Loucy (cell line): ENCODE measurements around the gene NTRK1.
"Not testable (repeated sequence)": the region's sequence is repeated elsewhere in the genome, so short reads cannot be mapped to it uniquely, and the experiment has no call there.

Experiments used
- H2AFZ ChIP-seq: fragments of 200-600 bp; sonication (generic); 2 replicates; pipeline ENCODE4 v1.6.0; 2016; ENCODE audit warnings: antibody characterized with exemption, mild to moderate bottlenecking, low read length, moderate library complexity
- H3F3A ChIP-seq: fragments of 200-600 bp; 2 replicates; pipeline ENCODE4 v1.6.0; 2016; ENCODE audit warnings: antibody characterized with exemption, low read depth, mild to moderate bottlenecking
- H3K27me3 ChIP-seq: fragments of 200-600 bp; sonication (generic); 2 replicates; pipeline ENCODE4 v1.6.1; 2014; ENCODE audit warnings: low read length, mild to moderate bottlenecking; ENCODE audit not compliant: insufficient read depth, poor library complexity, severe bottlenecking
- H3K36me3 ChIP-seq: fragments of 200-600 bp; sonication (generic); 2 replicates; pipeline ENCODE4 v1.6.1; 2016; ENCODE audit warnings: low read length; ENCODE audit not compliant: insufficient read depth
- H3K4me1 ChIP-seq: fragments of 200-600 bp; sonication (generic); 2 replicates; pipeline ENCODE4 v1.5.1; 2014; ENCODE audit warnings: low read length, mild to moderate bottlenecking; ENCODE audit not compliant: insufficient read depth, poor library complexity, severe bottlenecking
- H3K4me2 ChIP-seq: fragments of 200-600 bp; sonication (generic); 2 replicates; pipeline ENCODE4 v1.6.0; 2014; ENCODE audit warnings: antibody characterized with exemption, low read length, low read depth, mild to moderate bottlenecking; ENCODE audit not compliant: poor library complexity, severe bottlenecking
- H3K4me3 ChIP-seq: fragments of 200-600 bp; sonication (generic); 2 replicates; pipeline ENCODE4 v1.5.1; 2014; ENCODE audit warnings: low read length, mild to moderate bottlenecking, mixed read lengths; ENCODE audit not compliant: poor library complexity, severe bottlenecking
- H3K79me2 ChIP-seq: fragments of 200-600 bp; sonication (generic); 2 replicates; pipeline ENCODE4 v1.6.1; 2014; ENCODE audit warnings: low read length; ENCODE audit not compliant: insufficient read depth
- H3K9ac ChIP-seq: fragments of 200-600 bp; sonication (generic); 2 replicates; pipeline ENCODE4 v1.6.0; 2014; ENCODE audit warnings: mild to moderate bottlenecking, low read depth, low read length, moderate library complexity; ENCODE audit not compliant: poor library complexity, severe bottlenecking
- H3K9me2 ChIP-seq: fragments of 200-600 bp; sonication (generic); replicated peaks from 2 replicates; pipeline ENCODE4 v1.6.1; 2016; ENCODE audit warnings: low read depth, low read length, mixed read lengths
- H3K9me3 ChIP-seq: fragments of 200-600 bp; sonication (generic); 2 replicates; pipeline ENCODE4 v1.6.1; 2014; ENCODE audit warnings: mild to moderate bottlenecking, antibody characterized with exemption, low read length, low read depth; ENCODE audit not compliant: insufficient read depth
- H4K20me1 ChIP-seq: fragments of 200-600 bp; sonication (generic); 2 replicates; pipeline ENCODE4 v1.6.0; 2014; ENCODE audit warnings: antibody characterized with exemption, low read length, mild to moderate bottlenecking; ENCODE audit not compliant: insufficient read depth, poor library complexity, severe bottlenecking
- EZH2phosphoT487 ChIP-seq: fragments of 200-600 bp; IDR thresholded peaks from 2 replicates; pipeline ENCODE4 v1.6.1; 2018; ENCODE audit warnings: antibody characterized with exemption, mild to moderate bottlenecking, moderate library complexity, borderline replicate concordance
- TF ChIP-seq, protein P1 (sequence below): fragments of 200-600 bp; sonication (generic); conservative IDR thresholded peaks from 2 replicates; pipeline ENCODE4 v1.5.1; 2014; ENCODE audit warnings: mild to moderate bottlenecking, antibody characterized with exemption, low read length

NTRK1 gene

DNA sequence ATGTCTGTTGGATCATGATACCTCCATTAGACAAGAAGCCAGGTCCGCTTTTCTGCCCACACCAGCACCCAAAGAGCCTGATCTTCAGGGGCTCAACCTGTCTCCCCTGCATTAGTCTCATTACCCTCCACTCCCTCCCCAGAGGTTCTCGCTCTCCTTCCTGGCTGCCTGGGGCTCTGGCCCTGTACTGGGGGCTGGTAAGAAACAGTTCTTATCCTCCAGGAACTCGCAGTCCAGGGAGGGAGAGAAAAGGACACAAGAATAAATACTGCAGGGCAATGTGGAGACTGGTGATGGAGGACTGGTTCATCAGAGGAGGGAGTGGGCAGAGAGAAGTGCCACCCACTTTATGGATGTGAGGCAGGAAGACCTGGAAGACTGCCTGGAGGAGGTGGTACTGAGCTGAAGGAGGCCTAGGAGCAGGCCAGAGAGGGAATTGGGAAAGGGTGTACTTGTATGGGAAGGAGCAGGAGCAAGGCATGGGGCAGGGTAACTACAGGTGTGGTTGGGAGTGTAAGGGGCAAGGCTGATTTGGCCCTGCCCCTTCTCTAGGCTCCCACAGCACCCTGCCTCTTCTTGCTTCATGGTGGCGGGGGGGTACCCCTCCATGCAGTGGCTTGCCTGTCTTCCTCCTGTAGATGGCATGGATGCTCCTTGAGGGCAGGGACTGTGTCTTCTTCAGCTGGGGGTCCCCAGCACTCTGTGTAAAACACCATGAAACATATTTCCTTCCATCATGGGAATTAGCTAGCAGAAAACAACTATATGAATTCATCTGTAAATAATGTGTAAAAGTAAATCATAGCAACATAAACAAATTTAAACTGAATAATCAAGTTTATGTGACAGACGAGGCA lies 64.7 kb downstream of the NTRK1 start:
- no peak overlapping the region for H3K4me2 ChIP-seq
- no peak overlapping the region for H3K4me3 ChIP-seq
- H3K79me2 ChIP-seq, result no peaks in the 10 kb centered on the region
- no peak overlapping the region for H3K9ac ChIP-seq
- H3K36me3 ChIP-seq, result no peaks in the 10 kb centered on the region
- no peak for TF ChIP-seq EZH2phosphoT487
- TF ChIP-seq, protein P1, sequence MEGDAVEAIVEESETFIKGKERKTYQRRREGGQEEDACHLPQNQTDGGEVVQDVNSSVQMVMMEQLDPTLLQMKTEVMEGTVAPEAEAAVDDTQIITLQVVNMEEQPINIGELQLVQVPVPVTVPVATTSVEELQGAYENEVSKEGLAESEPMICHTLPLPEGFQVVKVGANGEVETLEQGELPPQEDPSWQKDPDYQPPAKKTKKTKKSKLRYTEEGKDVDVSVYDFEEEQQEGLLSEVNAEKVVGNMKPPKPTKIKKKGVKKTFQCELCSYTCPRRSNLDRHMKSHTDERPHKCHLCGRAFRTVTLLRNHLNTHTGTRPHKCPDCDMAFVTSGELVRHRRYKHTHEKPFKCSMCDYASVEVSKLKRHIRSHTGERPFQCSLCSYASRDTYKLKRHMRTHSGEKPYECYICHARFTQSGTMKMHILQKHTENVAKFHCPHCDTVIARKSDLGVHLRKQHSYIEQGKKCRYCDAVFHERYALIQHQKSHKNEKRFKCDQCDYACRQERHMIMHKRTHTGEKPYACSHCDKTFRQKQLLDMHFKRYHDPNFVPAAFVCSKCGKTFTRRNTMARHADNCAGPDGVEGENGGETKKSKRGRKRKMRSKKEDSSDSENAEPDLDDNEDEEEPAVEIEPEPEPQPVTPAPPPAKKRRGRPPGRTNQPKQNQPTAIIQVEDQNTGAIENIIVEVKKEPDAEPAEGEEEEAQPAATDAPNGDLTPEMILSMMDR, result no peak
- peaks cover 9% of the 10 kb centered on the region for H3K4me1 ChIP-seq
- peaks cover 31% of the 10 kb centered on the region for H3K27me3 ChIP-seq
- H2AFZ ChIP-seq, result no peak overlapping the region
- no peaks in the 10 kb centered on the region for H3K9me2 ChIP-seq
- no peaks in the 10 kb centered on the region for H4K20me1 ChIP-seq
- H3K9me3 ChIP-seq, result no peaks in the 10 kb centered on the region
- no peaks in the 10 kb centered on the region for H3F3A ChIP-seq

DNA sequence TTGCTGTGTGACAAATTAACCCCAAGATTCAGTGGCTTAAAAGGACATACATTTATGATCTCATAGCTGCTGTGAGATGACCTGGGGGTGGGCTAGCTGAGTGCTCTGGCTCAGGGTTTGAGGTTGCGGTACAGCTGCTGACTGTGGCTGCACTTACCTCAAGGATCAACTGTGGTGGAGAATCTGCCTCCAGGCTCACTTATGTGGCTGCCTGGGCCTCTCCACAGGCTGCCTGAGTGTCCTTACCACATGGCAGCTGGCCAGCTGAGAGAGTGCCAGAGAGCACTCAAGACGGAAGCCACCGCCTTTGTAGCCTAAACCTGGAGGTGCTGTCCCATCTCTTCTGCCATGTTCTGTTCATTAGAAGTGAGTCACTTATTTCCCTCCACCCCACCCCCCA lies 65.5 kb downstream of the NTRK1 start:
- Histone ChIP-seq H3K9me2 (no peaks in the 10 kb centered on the region), H3K4me3 (no peak overlapping the region), H3K27me3 (peaks cover 31% of the 10 kb centered on the region), H2AFZ (no peak overlapping the region), H3K9ac (no peak overlapping the region), H3K4me2 (no peak overlapping the region), H4K20me1 (no peaks in the 10 kb centered on the region), H3K36me3 (no peaks in the 10 kb centered on the region), H3K9me3 (no peaks in the 10 kb centered on the region), H3K79me2 (no peaks in the 10 kb centered on the region), H3K4me1 (peaks cover 9% of the 10 kb centered on the region), H3F3A (no peaks in the 10 kb centered on the region)
- TF ChIP-seq EZH2phosphoT487, result no peak
- TF ChIP-seq, protein P1, result no peak

DNA sequence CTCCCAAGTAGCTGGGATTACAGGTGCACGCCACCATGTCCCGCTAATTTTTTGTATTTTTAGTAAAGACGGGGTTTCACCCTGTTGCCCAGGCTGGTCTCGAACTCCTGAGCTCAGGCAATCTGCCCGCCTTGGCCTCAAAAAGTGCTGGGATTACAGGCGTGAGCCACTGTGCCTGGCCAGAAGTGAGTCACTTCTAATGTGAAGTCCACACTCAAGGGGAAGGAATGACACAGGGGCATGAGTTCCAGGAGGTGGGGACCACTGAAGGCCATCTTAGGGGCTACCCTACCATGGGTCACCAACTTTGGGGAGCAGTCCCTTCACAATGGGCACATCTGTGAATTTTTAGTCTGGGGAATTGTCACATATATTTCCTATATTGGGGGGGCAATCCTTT lies 66.0 kb downstream of the NTRK1 start:
- peaks cover 26% of the 10 kb centered on the region for H3K27me3 ChIP-seq
- not testable (repeated sequence) for H3K9me2 ChIP-seq

More for the DNA sequence above, 66.0 kb downstream of the NTRK1 start:
- not testable (repeated sequence) for H4K20me1 ChIP-seq, H3K4me1 ChIP-seq, H3K36me3 ChIP-seq, H3K9me3 ChIP-seq, H3F3A ChIP-seq, H3K9ac ChIP-seq, H3K79me2 ChIP-seq, H3K4me3 ChIP-seq, H2AFZ ChIP-seq, H3K4me2 ChIP-seq
